Nephron progenitor cell (in vitro differentiated cells): ENCODE measurements around the gene MAP3K7CL.

Experiments
- DNase-seq: peaks from one replicate; pipeline ENCODE4 v3.0.0; 2021
- H3K27ac Mint-ChIP-seq: 2 replicates; pipeline ENCODE4 v1.8.0; 2021; ENCODE audit warnings: mild to moderate bottlenecking, moderate library complexity, mixed read lengths
- H3K27me3 Mint-ChIP-seq: 2 replicates; pipeline ENCODE4 v1.8.0; 2021; ENCODE audit warnings: mild to moderate bottlenecking, low read depth, mixed read lengths; ENCODE audit not compliant: poor library complexity
- H3K36me3 Mint-ChIP-seq: 2 replicates; pipeline ENCODE4 v1.8.0; 2021; ENCODE audit warnings: low read depth, mixed read lengths
- H3K4me1 Mint-ChIP-seq: 2 replicates; pipeline ENCODE4 v1.8.0; 2021; ENCODE audit warnings: mixed read lengths
- H3K4me3 Mint-ChIP-seq: 2 replicates; pipeline ENCODE4 v1.8.0; 2021; ENCODE audit warnings: mild to moderate bottlenecking, moderate library complexity, mixed read lengths
- H3K9me3 Mint-ChIP-seq: 2 replicates; pipeline ENCODE4 v1.8.0; 2021; ENCODE audit warnings: mild to moderate bottlenecking, moderate library complexity, mixed read lengths
- CTCF ChIP-seq: fragments of 200-600 bp; sonication (generic); IDR thresholded peaks from 2 replicates; pipeline ENCODE4 v1.5.0; 2021; ENCODE audit warnings: antibody characterized with exemption

Gene MAP3K7CL

GRCh38 chr21:29179503-29179902, 49.1 kb downstream of the MAP3K7CL start:
- Mint-ChIP-seq H3K36me3 (no peaks in the 10 kb centered on the region), H3K27me3 (peaks cover 17% of the 10 kb centered on the region), H3K9me3 (no peaks in the 10 kb centered on the region), H3K4me1 (peaks cover 10% of the 10 kb centered on the region), H3K27ac (no peak overlapping the region), H3K4me3 (no peak overlapping the region)
- DNase-seq: no peak
- no peak for TF ChIP-seq CTCF

DNA sequence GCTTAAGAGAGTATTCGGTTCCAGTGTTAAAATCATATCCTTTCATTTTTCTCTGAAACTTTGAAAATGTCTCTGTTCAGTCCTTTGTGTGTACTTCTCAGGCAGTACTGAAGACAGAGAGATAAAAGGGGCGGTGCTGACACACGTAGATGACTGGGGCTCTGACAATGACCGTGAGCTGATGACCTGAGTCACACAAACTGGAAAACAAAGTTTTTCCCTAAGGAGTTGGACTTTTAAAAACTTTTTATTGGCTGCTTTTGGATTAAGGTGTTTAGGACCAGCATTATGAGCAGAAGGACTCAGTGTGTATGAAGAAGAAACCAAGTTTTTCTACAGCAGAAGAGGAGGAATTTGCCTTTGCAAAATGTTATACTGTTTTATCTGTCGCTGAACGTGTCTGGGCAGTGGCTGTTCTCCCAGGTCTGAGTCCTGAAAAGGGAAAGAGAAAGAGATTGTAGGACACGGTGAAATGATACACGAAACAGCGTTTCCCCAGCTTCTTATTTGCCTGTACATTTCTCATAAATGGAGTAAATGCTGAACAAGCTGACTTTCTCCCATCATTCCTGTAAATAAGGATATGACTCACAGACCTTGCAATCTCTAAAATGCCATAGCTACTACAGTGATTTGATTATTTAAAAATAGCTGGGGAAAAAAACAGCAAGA, 51.5 kb downstream of the MAP3K7CL start:
- Mint-ChIP-seq H3K4me3 (no peak overlapping the region), H3K9me3 (no peaks in the 10 kb centered on the region), H3K27ac (peak overlapping the region; percentile 82), H3K4me1 (peaks cover 5% of the 10 kb centered on the region), H3K36me3 (no peaks in the 10 kb centered on the region), H3K27me3 (peaks cover 17% of the 10 kb centered on the region)
- no peak for DNase-seq
- no peak for TF ChIP-seq CTCF

GRCh38 chr21:29182691-29183092, 52.2 kb downstream of the MAP3K7CL start:
- H3K4me3 Mint-ChIP-seq: no peak overlapping the region
- peaks cover 5% of the 10 kb centered on the region for H3K4me1 Mint-ChIP-seq
- H3K36me3 Mint-ChIP-seq: no peaks in the 10 kb centered on the region
- H3K9me3 Mint-ChIP-seq: no peaks in the 10 kb centered on the region
- no peak for TF ChIP-seq CTCF
- H3K27me3 Mint-ChIP-seq: peaks cover 17% of the 10 kb centered on the region
- no peak overlapping the region for H3K27ac Mint-ChIP-seq
- DNase-seq: no peak

GRCh38 chr21:29184037-29184436, 53.6 kb downstream of the MAP3K7CL start:
- DNase-seq: no peak
- Mint-ChIP-seq H3K27me3 (peaks cover 12% of the 10 kb centered on the region), H3K4me1 (peaks cover 5% of the 10 kb centered on the region), H3K9me3 (no peaks in the 10 kb centered on the region), H3K27ac (no peak overlapping the region), H3K4me3 (no peak overlapping the region), H3K36me3 (no peaks in the 10 kb centered on the region)
- TF ChIP-seq CTCF: no peak

GRCh38 chr21:29185172-29185571, 54.7 kb downstream of the MAP3K7CL start:
- Mint-ChIP-seq H3K4me1 (peaks cover 5% of the 10 kb centered on the region), H3K4me3 (no peak overlapping the region), H3K36me3 (no peaks in the 10 kb centered on the region), H3K9me3 (no peaks in the 10 kb centered on the region), H3K27me3 (peaks cover 8% of the 10 kb centered on the region), H3K27ac (no peak overlapping the region)
- no peak for TF ChIP-seq CTCF
- DNase-seq: no peak

GRCh38 chr21:29185633-29186032, 55.2 kb downstream of the MAP3K7CL start:
- Mint-ChIP-seq H3K27ac (no peak overlapping the region), H3K9me3 (no peaks in the 10 kb centered on the region), H3K27me3 (peaks cover 10% of the 10 kb centered on the region), H3K4me1 (peaks cover 5% of the 10 kb centered on the region), H3K36me3 (no peaks in the 10 kb centered on the region), H3K4me3 (no peak overlapping the region)
- DNase-seq: no peak
- TF ChIP-seq CTCF: no peak
